ENCODE data around the gene PHLPP1. TPM values are rescaled to one million over a fixed set of nuclear protein-coding genes. Genes with fewer than 3 reads are reported as not detected.
A peak's percentile ranks its signal among the peaks of the same experiment; 100 is the strongest.
"Not testable (repeated sequence)": the region's sequence is repeated elsewhere in the genome, so short reads cannot be mapped to it uniquely, and the experiment has no call there.

The PHLPP1 gene
- total and polyA plus RNA-seq, 5 experiments from 2014 or later, result 0.17 to 9.4 (median 0.44) TPM

GRCh38 chr18:62709908-62710307, 5.4 kb upstream of the PHLPP1 start:
- POLR2A ChIA-PET, H3K27ac Mint-ChIP-seq, H3K36me3 Mint-ChIP-seq, DNase-seq, H3K27me3 Mint-ChIP-seq, ATAC-seq, H3K4me3 Mint-ChIP-seq, H3K9me3 Mint-ChIP-seq, H3K4me1 Mint-ChIP-seq: not testable (repeated sequence)

DNA sequence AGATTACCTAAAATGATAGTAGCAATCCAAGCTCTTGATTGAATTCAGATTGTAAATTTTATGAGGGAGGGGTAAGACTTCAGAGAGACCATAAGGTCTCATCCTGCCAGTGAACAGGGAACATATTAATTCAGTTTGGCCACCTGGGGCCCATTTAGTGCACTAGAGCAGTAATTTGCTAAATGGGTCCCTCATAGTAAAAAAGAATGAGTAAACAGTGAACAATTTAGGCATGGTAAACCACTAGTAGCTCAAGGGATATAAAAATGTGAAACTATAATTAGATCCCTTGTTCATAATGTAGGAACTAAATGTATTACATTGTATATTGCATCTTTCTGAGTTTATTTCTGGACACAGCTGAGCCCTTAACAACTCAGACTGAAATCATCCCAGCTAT, 4.9 kb upstream of the PHLPP1 start:
- DNase-seq (no peak), ATAC-seq (no peak)
- Mint-ChIP-seq H3K27ac (no peak overlapping the region), H3K4me3 (no peak overlapping the region), H3K36me3 (no peaks in the 10 kb centered on the region), H3K4me1 (peaks cover 2 to 6% (median 5%) of the 10 kb centered on the region in 4 donors), H3K9me3 (no peaks in the 10 kb centered on the region), H3K27me3 (peaks cover 0 to 8% (median 0%) of the 10 kb centered on the region in 5 donors)
- POLR2A ChIA-PET, result no interaction called here

- Mint-ChIP-seq H3K4me1 (peaks cover 2 to 6% (median 5%) of the 10 kb centered on the region in 4 donors), H3K9me3 (no peaks in the 10 kb centered on the region), H3K27me3 (peaks cover 0 to 8% (median 0%) of the 10 kb centered on the region in 5 donors), H3K4me3 (no peak overlapping the region), H3K36me3 (no peaks in the 10 kb centered on the region), H3K27ac (no peak overlapping the region)
- no peak for DNase-seq
- POLR2A ChIA-PET, result no interaction called here
- ATAC-seq, result no peak
Measured at GRCh38 chr18:62711781-62712180, 3.6 kb upstream of the PHLPP1 start.

GRCh38 chr18:62713651-62714247, 1.6 kb upstream of the PHLPP1 start:
- DNase-seq (no peak), ATAC-seq (no peak)
- POLR2A ChIA-PET, result interaction anchor here (0.7 to 4.2 kb wide), 2 partner anchors 13 to 191 kb away, joined by 5 to 31 read pairs; partner anchors contain the start of gene ZCCHC2
- no peaks in the 10 kb centered on the region for H3K9me3 Mint-ChIP-seq
- H3K4me1 Mint-ChIP-seq, result peaks cover 7 to 24% (median 19%) of the 10 kb centered on the region in 4 donors
- peak overlapping the region in 7 of 10 donors; percentile 19 to 98 (median 71) for H3K27ac Mint-ChIP-seq
- no peaks in the 10 kb centered on the region for H3K36me3 Mint-ChIP-seq
- H3K4me3 Mint-ChIP-seq, result peak overlapping the region in 5 of 10 donors; percentile 22 to 82 (median 62)
- H3K27me3 Mint-ChIP-seq, result peaks cover 0 to 2% (median 0%) of the 10 kb centered on the region in 5 donors

GRCh38 chr18:62714671-62715435, 488 bp upstream of the PHLPP1 start:
- peak; percentile 81 to 98 (median 90) for DNase-seq
- Mint-ChIP-seq H3K27me3 (no peaks in the 10 kb centered on the region), H3K4me3 (peak overlapping the region; percentile 82 to 96 (median 93)), H3K9me3 (no peaks in the 10 kb centered on the region), H3K36me3 (no peaks in the 10 kb centered on the region), H3K4me1 (peaks cover 10 to 35% (median 29%) of the 10 kb centered on the region in 4 donors), H3K27ac (peak overlapping the region; percentile 87 to 99 (median 98))
- ATAC-seq, result peak; percentile 72 to 79
- POLR2A ChIA-PET, result interaction anchor here (0.5 to 4.2 kb wide), 9 partner anchors 80 to 708 kb away, joined by 3 to 31 read pairs (median 5); partner anchors contain the start of genes PIGN, RELCH, VPS4B and ZCCHC2

DNA sequence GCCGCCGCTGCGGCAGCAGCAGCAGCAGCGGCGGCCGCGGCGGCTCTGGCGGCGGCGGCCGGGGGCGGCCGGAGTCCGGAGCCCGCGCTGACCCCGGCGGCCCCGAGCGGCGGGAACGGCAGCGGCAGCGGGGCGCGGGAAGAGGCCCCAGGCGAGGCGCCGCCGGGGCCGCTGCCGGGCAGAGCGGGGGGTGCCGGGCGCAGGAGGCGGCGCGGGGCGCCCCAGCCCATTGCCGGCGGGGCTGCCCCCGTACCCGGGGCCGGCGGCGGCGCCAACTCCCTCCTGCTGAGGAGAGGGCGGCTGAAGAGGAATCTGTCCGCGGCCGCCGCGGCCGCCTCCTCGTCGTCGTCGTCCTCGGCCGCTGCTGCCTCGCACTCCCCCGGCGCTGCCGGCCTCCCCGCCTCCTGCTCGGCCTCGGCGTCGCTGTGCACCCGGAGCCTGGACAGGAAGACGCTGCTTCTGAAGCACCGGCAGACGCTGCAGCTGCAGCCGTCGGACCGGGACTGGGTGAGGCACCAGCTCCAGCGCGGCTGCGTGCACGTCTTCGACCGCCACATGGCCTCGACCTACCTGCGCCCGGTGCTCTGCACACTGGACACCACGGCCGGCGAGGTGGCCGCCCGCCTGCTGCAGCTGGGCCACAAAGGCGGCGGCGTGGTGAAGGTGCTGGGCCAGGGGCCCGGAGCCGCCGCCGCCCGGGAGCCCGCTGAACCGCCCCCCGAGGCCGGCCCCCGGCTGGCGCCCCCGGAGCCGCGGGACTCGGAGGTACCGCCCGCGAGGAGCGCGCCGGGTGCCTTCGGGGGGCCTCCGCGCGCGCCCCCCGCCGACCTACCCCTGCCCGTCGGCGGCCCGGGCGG, 646 bp downstream of the PHLPP1 start:
- H3K27me3 Mint-ChIP-seq, result no peaks in the 10 kb centered on the region
- POLR2A ChIA-PET, result interaction anchor here (1.6 to 4.2 kb wide), 5 partner anchors 26 to 1254 kb away, joined by 3 to 31 read pairs (median 7); partner anchors contain the start of genes PIGN, RELCH, VPS4B and ZCCHC2
- no peaks in the 10 kb centered on the region for H3K9me3 Mint-ChIP-seq
- H3K27ac Mint-ChIP-seq, result peak overlapping the region in 5 of 10 donors; percentile 48 to 94 (median 77)
- peak; percentile 36 to 82 (median 59) for DNase-seq
- no peaks in the 10 kb centered on the region for H3K36me3 Mint-ChIP-seq
- H3K4me1 Mint-ChIP-seq, result peaks cover 10 to 41% (median 32%) of the 10 kb centered on the region in 4 donors
- peak; percentile 22 to 34 for ATAC-seq
- H3K4me3 Mint-ChIP-seq, result peak overlapping the region; percentile 59 to 86 (median 74)

DNA sequence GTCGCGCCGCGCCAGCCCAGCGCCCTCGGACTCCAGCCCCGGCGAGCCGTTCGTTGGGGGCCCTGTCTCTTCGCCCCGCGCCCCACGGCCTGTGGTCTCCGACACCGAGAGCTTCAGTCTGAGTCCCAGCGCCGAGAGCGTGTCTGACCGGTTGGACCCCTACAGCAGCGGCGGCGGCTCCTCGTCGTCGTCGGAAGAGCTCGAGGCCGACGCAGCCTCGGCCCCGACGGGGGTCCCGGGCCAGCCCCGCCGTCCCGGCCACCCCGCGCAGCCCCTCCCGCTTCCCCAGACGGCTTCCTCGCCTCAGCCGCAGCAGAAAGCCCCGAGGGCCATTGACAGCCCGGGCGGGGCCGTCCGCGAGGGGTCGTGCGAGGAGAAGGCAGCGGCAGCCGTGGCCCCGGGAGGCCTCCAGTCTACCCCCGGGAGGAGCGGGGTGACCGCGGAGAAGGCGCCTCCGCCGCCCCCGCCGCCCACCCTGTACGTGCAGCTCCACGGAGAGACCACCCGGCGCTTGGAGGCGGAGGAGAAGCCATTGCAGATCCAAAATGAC, 1.4 kb downstream of the PHLPP1 start:
- DNase-seq, result peak in 9 of 10 donors; percentile 41 to 64 (median 50)
- H3K9me3 Mint-ChIP-seq, result no peaks in the 10 kb centered on the region

GRCh38 chr18:62717169-62717924, 2.0 kb downstream of the PHLPP1 start:
- Mint-ChIP-seq H3K36me3 (no peaks in the 10 kb centered on the region), H3K27me3 (no peaks in the 10 kb centered on the region), H3K4me3 (peak overlapping the region; percentile 82 to 95 (median 84)), H3K9me3 (no peaks in the 10 kb centered on the region), H3K27ac (peak overlapping the region; percentile 75 to 95 (median 87)), H3K4me1 (peaks cover 10 to 43% (median 33%) of the 10 kb centered on the region in 4 donors)
- ATAC-seq (peak in 1 of 2 donors; percentile 26), DNase-seq (peak in 9 of 10 donors; percentile 18 to 71 (median 50))
- POLR2A ChIA-PET, result interaction anchor here (1.6 to 4.2 kb wide), 3 partner anchors 24 to 1253 kb away, joined by 3 to 31 read pairs (median 6); partner anchors contain the start of gene ZCCHC2

More for the DNA sequence above, 1.4 kb downstream of the PHLPP1 start:
- Mint-ChIP-seq H3K27me3 (no peaks in the 10 kb centered on the region), H3K4me1 (peaks cover 10 to 41% (median 33%) of the 10 kb centered on the region in 4 donors), H3K36me3 (no peaks in the 10 kb centered on the region), H3K4me3 (peak overlapping the region; percentile 82 to 95 (median 84)), H3K27ac (peak overlapping the region; percentile 75 to 95 (median 87))
- POLR2A ChIA-PET, result interaction anchor here (1.6 to 4.2 kb wide), 4 partner anchors 25 to 1254 kb away, joined by 3 to 31 read pairs (median 8); partner anchors contain the start of genes VPS4B and ZCCHC2
- peak; percentile 8 to 18 for ATAC-seq

- Mint-ChIP-seq H3K27me3 (no peaks in the 10 kb centered on the region), H3K9me3 (no peaks in the 10 kb centered on the region), H3K36me3 (no peaks in the 10 kb centered on the region), H3K4me1 (peaks cover 10 to 43% (median 33%) of the 10 kb centered on the region in 4 donors), H3K4me3 (peak overlapping the region; percentile 82 to 95 (median 84)), H3K27ac (peak overlapping the region in 4 of 10 donors; percentile 82 to 83 (median 82))
- DNase-seq, result no peak
- POLR2A ChIA-PET, result interaction anchor here (4.2 kb wide), 1 partner anchor 195 kb away, joined by 31 read pairs; the partner anchor contains the start of gene ZCCHC2
- no peak for ATAC-seq
Measured at GRCh38 chr18:62717925-62718800, 2.8 kb downstream of the PHLPP1 start.

DNA sequence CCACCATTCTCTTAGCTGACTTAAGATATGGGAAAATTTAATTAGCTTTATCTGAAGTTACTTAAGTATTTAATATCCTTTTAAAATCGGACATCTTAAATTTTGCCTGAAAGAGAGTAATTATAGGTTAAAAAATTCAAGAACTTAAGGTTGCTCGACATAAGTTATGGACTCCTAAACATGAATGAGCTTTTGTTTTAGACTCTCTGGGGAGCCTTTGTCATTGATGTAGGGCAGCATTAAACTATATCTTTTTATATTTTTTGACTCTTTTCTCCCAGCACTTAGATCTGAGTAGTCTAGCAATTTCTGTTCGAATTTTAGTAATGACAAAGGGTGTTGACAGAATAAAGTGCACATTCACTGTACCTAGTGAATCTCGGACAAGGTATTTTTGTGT, 4.7 kb downstream of the PHLPP1 start:
- Mint-ChIP-seq H3K36me3 (no peaks in the 10 kb centered on the region), H3K27ac (no peak overlapping the region), H3K4me1 (peaks cover 10 to 47% (median 28%) of the 10 kb centered on the region in 4 donors), H3K9me3 (no peaks in the 10 kb centered on the region), H3K27me3 (no peaks in the 10 kb centered on the region), H3K4me3 (peak overlapping the region in 1 of 10 donors; percentile 14)
- no peak for ATAC-seq
- POLR2A ChIA-PET, result no interaction called here
- no peak for DNase-seq
